Psoas muscle (tissue), 8 donors: Measurements from ENCODE around the gene DCHS2. TPM values are rescaled to one million over a fixed set of nuclear protein-coding genes. Genes with fewer than 3 reads are reported as not detected.

Experiments
- ATAC-seq, 4 donors: fragments of 200-7000 bp; cut with Tn5 transposase; one replicate each; pipeline ENCODE4 v1.9.1; 2020; ENCODE audit warnings: moderate library complexity in 3 of 4, mild to moderate bottlenecking in 2 of 4
- DNase-seq, 2 donors: peaks; one replicate each; pipeline ENCODE4 v3.0.0-alpha.2; 2020
- H3K27ac ChIP-seq: fragments of 200-600 bp; one replicate; pipeline ENCODE4 v1.8.0; 2022
- H3K27me3 ChIP-seq, 3 donors: fragments of 200-600 bp in 1 of 3; one replicate each; pipeline versions ENCODE4 v1.6.1 to v1.8.0; 2013 to 2022; ENCODE audit warnings: low read length in 2 of 3, mild to moderate bottlenecking in 2 of 3, moderate library complexity in 1 of 3; ENCODE audit not compliant: insufficient read depth in 3 of 3
- H3K36me3 ChIP-seq, 2 donors: fragments of 200-600 bp in 1 of 2; one replicate each; pipeline versions ENCODE4 v1.6.1 to v1.8.0; 2013 to 2022; ENCODE audit warnings: low read depth in 1 of 2, mild to moderate bottlenecking in 1 of 2, moderate library complexity in 1 of 2; ENCODE audit not compliant: insufficient read depth in 1 of 2
- H3K4me1 ChIP-seq: fragments of 200-600 bp; one replicate; pipeline ENCODE4 v1.8.0; 2022
- H3K4me3 ChIP-seq: fragments of 200-600 bp; one replicate; pipeline ENCODE4 v1.8.0; 2022; ENCODE audit warnings: mild to moderate bottlenecking
- H3K9me3 ChIP-seq: fragments of 200-600 bp; one replicate; pipeline ENCODE4 v1.8.0; 2022
- WGBS, 3 donors: extraction: QIAGEN DNeasy Blood & Tissue Kit; methylation state at CpG; one replicate each; pipeline versions ENCODE4 v1.1.6 to v1.1.7; 2013; 5-methylcytosine and 5-hydroxymethylcytosine counted together
- intact Hi-C, 2 donors: fragments of 100-400 bp; cut with DNase I; formaldehyde crosslinking; loops; one replicate each; pipeline versions ENCODE4 v1.11.0 to v1.14.2; 2022
- polyA plus RNA-seq, 3 donors: library from polyadenylated mRNA; stranded (reverse); fragments of 200-250 nt; gene quantifications; one replicate each; pipeline ENCODE4 v1.2.3, GENCODE V29; 2013
- total RNA-seq, 4 donors: library from RNA; stranded (reverse); fragmentation: NEBNext Ultra II Directional in 2 of 4; extraction: Animal tissue kit (Norgen Biotek cat#: 25700) in 2 of 4; gene quantifications; one replicate each; pipeline versions ENCODE4 v1.2.1 to v1.2.4, GENCODE V29; 2021 to 2023
- TF ChIP-seq, protein P1 (sequence below): fragments of 200-600 bp; IDR thresholded peaks from one replicate; pipeline ENCODE4 v1.8.0; 2022; ENCODE audit warnings: antibody characterized with exemption
- donor health status: healthy with polysubstance abuse.
- donor health status: DM: no; HTN: no; CAD: no; lungs with moderate emphysema.
- donor health status: Bipolar disorder and iron deficiency.
- donor health status: healthy.
- donor health status: DM: yes; HTN: yes; CAD: no.
- donor health status: DM: no; HTN: no; CAD: no.
- donor health status: DM: no; HTN: no; CAD: no.
- donor health status: DM: yes; HTN: yes; CAD: no.

The DCHS2 gene
- total and polyA plus RNA-seq, 7 donors, result 0.01 to 0.84 (median 0.16) TPM; not detected in 1

DNA sequence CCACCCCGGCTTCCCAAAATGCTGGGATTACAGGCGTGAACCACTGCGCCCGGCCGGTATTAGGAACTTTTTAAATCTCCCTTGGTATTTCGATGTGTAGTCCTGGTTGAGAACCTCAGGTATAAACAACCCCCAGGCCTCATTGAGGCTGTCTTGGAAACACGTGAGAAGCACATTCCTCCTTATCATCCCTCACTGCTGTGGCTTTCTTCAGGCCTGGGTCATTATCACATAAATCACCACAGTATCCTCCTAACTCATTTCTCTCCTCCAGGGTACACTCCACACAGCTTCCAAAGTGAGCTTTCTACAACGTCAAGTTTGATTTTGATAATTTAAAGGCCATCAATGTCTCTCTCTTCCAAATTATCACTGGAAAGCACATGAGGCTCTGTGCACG, 198.2 kb downstream of the DCHS2 start:
- 81 to 85% (median 84%) methylated on average over 9 of the region's 9 CpGs for WGBS, 3 donors
- TF ChIP-seq, protein P1, sequence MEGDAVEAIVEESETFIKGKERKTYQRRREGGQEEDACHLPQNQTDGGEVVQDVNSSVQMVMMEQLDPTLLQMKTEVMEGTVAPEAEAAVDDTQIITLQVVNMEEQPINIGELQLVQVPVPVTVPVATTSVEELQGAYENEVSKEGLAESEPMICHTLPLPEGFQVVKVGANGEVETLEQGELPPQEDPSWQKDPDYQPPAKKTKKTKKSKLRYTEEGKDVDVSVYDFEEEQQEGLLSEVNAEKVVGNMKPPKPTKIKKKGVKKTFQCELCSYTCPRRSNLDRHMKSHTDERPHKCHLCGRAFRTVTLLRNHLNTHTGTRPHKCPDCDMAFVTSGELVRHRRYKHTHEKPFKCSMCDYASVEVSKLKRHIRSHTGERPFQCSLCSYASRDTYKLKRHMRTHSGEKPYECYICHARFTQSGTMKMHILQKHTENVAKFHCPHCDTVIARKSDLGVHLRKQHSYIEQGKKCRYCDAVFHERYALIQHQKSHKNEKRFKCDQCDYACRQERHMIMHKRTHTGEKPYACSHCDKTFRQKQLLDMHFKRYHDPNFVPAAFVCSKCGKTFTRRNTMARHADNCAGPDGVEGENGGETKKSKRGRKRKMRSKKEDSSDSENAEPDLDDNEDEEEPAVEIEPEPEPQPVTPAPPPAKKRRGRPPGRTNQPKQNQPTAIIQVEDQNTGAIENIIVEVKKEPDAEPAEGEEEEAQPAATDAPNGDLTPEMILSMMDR, result no peak
- intact Hi-C loops, result no loop called here
- H3K27ac ChIP-seq, result no peak overlapping the region
- ATAC-seq, result no peak
- no peak overlapping the region for H3K4me3 ChIP-seq
- no peaks in the 10 kb centered on the region for H3K9me3 ChIP-seq
- H3K27me3 ChIP-seq, result no peaks in the 10 kb centered on the region
- H3K4me1 ChIP-seq, result no peaks in the 10 kb centered on the region
- H3K36me3 ChIP-seq, result no peaks in the 10 kb centered on the region
- no peak for DNase-seq

DNA sequence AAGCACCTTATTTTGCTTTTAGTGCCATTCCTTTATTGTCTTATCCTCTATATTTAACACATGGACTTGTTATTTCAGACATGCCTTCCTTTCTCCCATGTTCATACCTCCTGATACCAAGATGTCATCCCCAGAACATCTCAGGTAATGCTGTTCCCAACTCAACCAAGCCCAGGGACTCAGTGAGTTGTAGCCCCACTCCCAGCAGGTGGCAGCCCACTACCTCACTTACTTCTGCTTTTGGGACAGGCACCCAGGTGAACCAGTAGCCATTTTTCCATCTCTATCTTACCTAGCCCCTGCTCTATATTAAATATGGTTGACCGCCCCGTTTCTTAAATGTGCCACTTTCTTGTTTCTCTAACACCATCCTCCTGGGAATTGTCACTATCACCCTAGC, 199.0 kb downstream of the DCHS2 start:
- H3K27ac ChIP-seq, result no peak overlapping the region
- ATAC-seq (no peak), DNase-seq (no peak)
- H3K27me3 ChIP-seq, result no peaks in the 10 kb centered on the region
- H3K36me3 ChIP-seq, result no peaks in the 10 kb centered on the region
- TF ChIP-seq, protein P1, result no peak
- H3K9me3 ChIP-seq, result no peaks in the 10 kb centered on the region
- no peaks in the 10 kb centered on the region for H3K4me1 ChIP-seq
- no peak overlapping the region for H3K4me3 ChIP-seq
- 91 to 94% (median 93%) methylated on average over 2 of the region's 2 CpGs for WGBS, 3 donors
- intact Hi-C loops, result no loop called here

- no peak overlapping the region for H3K27ac ChIP-seq
- intact Hi-C loops, result no loop called here
- H3K27me3 ChIP-seq, result no peaks in the 10 kb centered on the region
- TF ChIP-seq, protein P1, result no peak
- ATAC-seq, result no peak
- no peak overlapping the region for H3K4me3 ChIP-seq
- no peaks in the 10 kb centered on the region for H3K36me3 ChIP-seq
- DNase-seq, result no peak
- H3K9me3 ChIP-seq, result no peaks in the 10 kb centered on the region
- H3K4me1 ChIP-seq, result no peaks in the 10 kb centered on the region
- WGBS, 3 donors, result 39 to 58% (median 50%) methylated on average over 2 of the region's 2 CpGs
Observed at GRCh38 chr4:154277172-154277571, 214.4 kb downstream of the DCHS2 start.

GRCh38 chr4:154276496-154276895, 215.1 kb downstream of the DCHS2 start:
- no peak for DNase-seq
- H3K9me3 ChIP-seq, result no peaks in the 10 kb centered on the region
- H3K36me3 ChIP-seq, result no peaks in the 10 kb centered on the region
- no peaks in the 10 kb centered on the region for H3K4me1 ChIP-seq
- intact Hi-C loops, result no loop called here
- H3K27ac ChIP-seq, result no peak overlapping the region
- TF ChIP-seq, protein P1, result no peak
- no peak overlapping the region for H3K4me3 ChIP-seq
- ATAC-seq, result no peak
- WGBS, 3 donors, result 32 to 54% (median 53%) methylated on average over 1 of the region's 1 CpG
- H3K27me3 ChIP-seq, result no peaks in the 10 kb centered on the region

GRCh38 chr4:154254999-154255398, 236.6 kb downstream of the DCHS2 start:
- TF ChIP-seq, protein P1, result no peak
- Histone ChIP-seq H3K4me1 (no peaks in the 10 kb centered on the region), H3K27ac (no peak overlapping the region), H3K4me3 (no peak overlapping the region), H3K9me3 (no peaks in the 10 kb centered on the region), H3K36me3 (no peaks in the 10 kb centered on the region), H3K27me3 (no peaks in the 10 kb centered on the region)
- no peak for ATAC-seq
- DNase-seq, result no peak
- WGBS, 3 donors, result 44 to 48% (median 45%) methylated on average over 4 of the region's 4 CpGs
- intact Hi-C loops, result no loop called here
